Measurements from ENCODE around the gene CPM.

Gene CPM

DNA sequence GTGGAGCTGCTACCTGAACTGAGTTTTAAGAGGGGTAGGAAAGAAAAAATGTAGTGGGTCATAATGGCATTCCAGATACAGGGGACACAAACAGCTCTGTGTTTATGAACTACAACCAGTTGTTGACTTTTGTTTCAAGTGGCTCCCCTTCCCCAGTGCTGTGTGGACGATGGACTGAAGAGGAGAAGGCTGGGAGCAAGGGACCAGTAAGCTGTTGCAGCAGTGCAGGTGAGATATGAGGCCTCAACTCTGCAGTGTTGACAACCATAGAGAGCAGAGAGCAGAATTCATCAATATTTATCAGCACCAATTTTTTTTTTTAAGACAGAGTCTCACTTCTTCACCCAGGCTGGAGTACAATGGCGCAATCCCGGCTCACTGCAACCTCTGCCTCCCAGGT lies 78.4 kb downstream of the CPM start:
- TF ChIP-seq CTCF (IDR thresholded peaks at IDR 0.05; ENCODE audit: insufficient read depth, low read length, missing control alignments) = no peak
- ChIA-PET POLR2A (interaction anchor here (1.1 kb wide), 1 partner anchor 26 kb away, joined by 3 read pairs; no protein-coding TSS in a partner anchor), CTCF (interaction anchor here (0.6 to 2.2 kb wide), 5 partner anchors 11 to 302 kb away, joined by 3 to 13 read pairs (median 3); no protein-coding TSS in a partner anchor)
- no peak overlapping the region for H3K4me3 ChIP-seq (ENCODE audit: low read depth, low read length)
- no peak for DNase-seq (ENCODE audit: low read depth, low spot score)

DNA sequence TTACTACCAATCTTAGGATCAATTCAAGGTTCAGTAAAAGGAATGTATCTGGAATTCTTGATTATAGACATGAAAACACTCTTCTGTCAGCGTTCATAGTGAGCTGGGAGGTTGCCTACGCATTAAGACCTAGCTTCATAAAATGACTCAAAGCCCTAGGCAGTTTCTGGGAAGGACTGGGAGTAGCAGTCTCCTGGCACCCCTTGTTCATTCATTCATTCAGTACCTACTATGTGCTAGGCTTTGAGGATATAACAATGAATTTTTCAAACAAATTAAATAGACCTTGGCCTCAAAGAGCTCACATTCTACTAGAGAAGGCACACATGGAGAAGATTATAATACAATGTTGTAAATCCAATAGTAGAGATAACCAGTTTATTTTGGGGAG lies 78.9 kb downstream of the CPM start:
- H3K4me3 ChIP-seq (ENCODE audit: low read depth, low read length) = no peak overlapping the region
- DNase-seq (ENCODE audit: low read depth, low spot score) = no peak
- ChIA-PET CTCF (interaction anchor here (0.6 to 2.2 kb wide), 5 partner anchors 12 to 302 kb away, joined by 3 to 13 read pairs (median 3); no protein-coding TSS in a partner anchor), POLR2A (interaction anchor here (1.1 kb wide), 1 partner anchor 26 kb away, joined by 3 read pairs; no protein-coding TSS in a partner anchor)
- TF ChIP-seq CTCF (IDR thresholded peaks at IDR 0.05; ENCODE audit: insufficient read depth, low read length, missing control alignments) = no peak

GRCh38 chr12:68853396-68854077 lies 79.4 kb downstream of the CPM start:
- TF ChIP-seq CTCF (IDR thresholded peaks at IDR 0.05; ENCODE audit: insufficient read depth, low read length, missing control alignments) = no peak
- ChIA-PET CTCF (interaction anchor here (1.1 to 2.2 kb wide), 4 partner anchors 11 to 303 kb away, joined by 3 to 13 read pairs (median 6); no protein-coding TSS in a partner anchor), POLR2A (interaction anchor here (1.1 kb wide), 1 partner anchor 25 kb away, joined by 3 read pairs; no protein-coding TSS in a partner anchor)
- no peak for DNase-seq (ENCODE audit: low read depth, low spot score)
- H3K4me3 ChIP-seq (ENCODE audit: low read depth, low read length) = no peak overlapping the region

DNA sequence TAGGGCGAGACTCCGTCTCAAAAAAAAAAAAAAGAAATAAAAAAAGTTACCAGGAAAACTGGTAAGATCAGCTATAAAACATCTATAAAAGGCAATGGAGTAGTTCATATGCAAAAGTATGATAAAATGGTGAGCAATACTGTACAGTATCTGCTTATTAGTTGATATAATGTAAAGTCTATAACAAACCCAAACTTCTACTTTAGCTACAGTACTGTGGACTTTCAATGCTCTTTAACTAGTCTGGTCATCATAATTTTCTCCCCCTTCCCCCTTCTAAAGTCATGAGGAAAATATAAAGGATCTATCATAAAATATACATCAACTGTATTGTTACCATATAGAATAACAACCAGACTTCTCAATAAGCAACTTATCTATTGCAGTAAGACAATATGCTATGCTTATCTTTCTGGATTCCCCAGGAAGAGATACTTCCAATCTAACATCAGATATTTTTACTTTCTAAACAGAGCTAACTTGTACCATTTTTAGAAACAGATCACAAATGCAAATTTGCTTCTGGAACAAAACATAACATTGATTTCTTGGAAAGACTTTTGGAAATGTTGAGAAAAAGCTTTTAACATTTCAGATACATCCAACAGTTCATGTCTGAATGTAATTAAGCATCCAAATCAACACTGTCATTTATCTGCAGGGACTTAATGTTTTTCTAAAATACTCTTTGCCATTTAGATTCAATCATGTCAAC lies 81.2 kb downstream of the CPM start:
- TF ChIP-seq CTCF (IDR thresholded peaks at IDR 0.05; ENCODE audit: insufficient read depth, low read length, missing control alignments) = no peak
- ChIA-PET CTCF (interaction anchor here (1.1 to 1.3 kb wide), 2 partner anchors 217 to 304 kb away, joined by 3 to 8 read pairs; no protein-coding TSS in a partner anchor), POLR2A (no interaction called here)
- H3K4me3 ChIP-seq (ENCODE audit: low read depth, low read length) = no peak overlapping the region
- DNase-seq (ENCODE audit: low read depth, low spot score) = no peak

- no peak overlapping the region for H3K4me3 ChIP-seq (ENCODE audit: low read depth, low read length)
- no peak for TF ChIP-seq CTCF (IDR thresholded peaks at IDR 0.05; ENCODE audit: insufficient read depth, low read length, missing control alignments)
- POLR2A ChIA-PET = interaction anchor here (0.6 kb wide), 1 partner anchor 77 kb away, joined by 3 read pairs; no protein-coding TSS in a partner anchor
- DNase-seq (ENCODE audit: low read depth, low spot score) = no peak
- CTCF ChIA-PET = no interaction called here
These were observed 82.6 kb downstream of the CPM start for GRCh38 chr12:68850390-68850789.

DNA sequence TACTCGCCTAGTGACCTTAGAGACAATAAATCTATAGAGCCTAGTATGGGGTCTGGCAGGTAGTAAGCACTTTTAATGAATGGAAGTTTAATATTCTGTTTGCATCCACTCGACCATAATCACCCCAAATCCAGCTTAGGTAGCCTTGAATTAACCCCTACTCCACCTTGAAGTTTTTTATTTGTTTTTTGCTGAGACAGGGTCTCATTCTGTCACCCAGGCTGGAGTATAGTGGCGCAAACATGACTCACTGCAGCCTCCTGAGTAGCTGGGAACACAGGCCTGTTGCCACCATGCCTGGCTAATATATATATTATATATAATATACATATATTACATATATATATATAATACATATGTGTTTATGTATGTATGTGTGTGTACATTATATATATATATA lies 86.2 kb downstream of the CPM start:
- no peak for TF ChIP-seq CTCF (IDR thresholded peaks at IDR 0.05; ENCODE audit: insufficient read depth, low read length, missing control alignments)
- ChIA-PET CTCF (no interaction called here), POLR2A (no interaction called here)
- no peak overlapping the region for H3K4me3 ChIP-seq (ENCODE audit: low read depth, low read length)
- DNase-seq (ENCODE audit: low read depth, low spot score) = no peak
